RWPE1 (cell line): Measurements from ENCODE around the gene SH3BP4.

Experiments
- CTCF ChIA-PET: fragments of 350-600 bp; sonication (Branson Sonifier 250); formaldehyde crosslinking; extraction: SDS; loops from one replicate; lab custom pipeline; 2021; lab: Yijun Ruan, JAX
- POLR2A ChIA-PET: fragments of 400-600 bp; formaldehyde crosslinking; extraction: SDS; loops from one replicate; lab custom pipeline; 2020; ENCODE audit warnings: antibody characterized with exemption; ENCODE audit not compliant: low non-redundant PET; lab: Yijun Ruan, JAX
- DNase-seq: peaks from one replicate; pipeline ENCODE4 v3.0.0; 2012; ENCODE audit warnings: low spot score
- H3K27ac ChIP-seq: fragments of 450-650 bp; 2 replicates; pipeline ENCODE4 v1.5.1; 2017
- TF ChIP-seq, protein P1 (sequence below): fragments of 450-650 bp; conservative IDR thresholded peaks from 2 replicates; pipeline ENCODE4 v1.5.1; 2017; ENCODE audit warnings: low read depth, mild to moderate bottlenecking

SH3BP4 gene

DNA sequence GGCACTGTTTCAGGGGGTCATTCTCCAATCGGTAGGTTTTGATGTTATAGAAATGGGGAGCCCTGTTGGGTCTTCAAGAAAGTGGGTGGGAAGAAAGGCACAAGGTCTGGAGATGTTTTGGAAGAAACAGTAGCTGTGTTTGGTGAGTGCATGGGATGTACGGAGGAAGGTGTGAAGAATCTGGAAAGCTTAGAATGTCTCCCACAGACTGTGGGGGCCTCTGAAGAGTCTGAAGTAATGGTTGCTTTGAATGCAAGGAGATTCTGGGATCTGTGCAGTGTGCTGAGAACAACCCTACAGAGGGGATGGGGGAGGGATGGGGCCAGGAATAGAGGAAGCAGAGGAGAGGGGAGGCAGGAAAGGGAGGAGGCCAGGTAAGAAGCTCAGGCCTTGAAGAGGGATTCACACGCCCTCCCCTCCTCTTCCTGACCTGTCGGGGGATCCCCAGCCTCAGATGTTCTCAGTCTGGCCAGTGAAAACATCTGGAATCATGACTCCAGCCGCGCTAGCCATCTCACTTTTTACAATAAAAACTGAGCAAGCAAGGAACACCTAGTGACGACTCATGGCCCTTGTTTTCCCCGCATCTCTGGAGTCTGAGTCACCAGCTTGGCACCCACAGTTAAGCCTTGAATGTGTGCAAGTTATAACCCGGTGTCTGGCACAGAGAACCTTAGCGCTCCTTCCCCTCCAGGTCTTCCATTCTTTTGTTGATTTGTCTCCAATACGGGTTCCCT lies 74.2 kb downstream of the SH3BP4 start:
- ChIA-PET CTCF (interaction anchor here (0.6 to 1.2 kb wide), 3 partner anchors 8 to 17 kb away, joined by 3 read pairs; no protein-coding TSS in a partner anchor), POLR2A (no interaction called here)
- H3K27ac ChIP-seq = peak overlapping the region; percentile 100
- TF ChIP-seq, protein P1, sequence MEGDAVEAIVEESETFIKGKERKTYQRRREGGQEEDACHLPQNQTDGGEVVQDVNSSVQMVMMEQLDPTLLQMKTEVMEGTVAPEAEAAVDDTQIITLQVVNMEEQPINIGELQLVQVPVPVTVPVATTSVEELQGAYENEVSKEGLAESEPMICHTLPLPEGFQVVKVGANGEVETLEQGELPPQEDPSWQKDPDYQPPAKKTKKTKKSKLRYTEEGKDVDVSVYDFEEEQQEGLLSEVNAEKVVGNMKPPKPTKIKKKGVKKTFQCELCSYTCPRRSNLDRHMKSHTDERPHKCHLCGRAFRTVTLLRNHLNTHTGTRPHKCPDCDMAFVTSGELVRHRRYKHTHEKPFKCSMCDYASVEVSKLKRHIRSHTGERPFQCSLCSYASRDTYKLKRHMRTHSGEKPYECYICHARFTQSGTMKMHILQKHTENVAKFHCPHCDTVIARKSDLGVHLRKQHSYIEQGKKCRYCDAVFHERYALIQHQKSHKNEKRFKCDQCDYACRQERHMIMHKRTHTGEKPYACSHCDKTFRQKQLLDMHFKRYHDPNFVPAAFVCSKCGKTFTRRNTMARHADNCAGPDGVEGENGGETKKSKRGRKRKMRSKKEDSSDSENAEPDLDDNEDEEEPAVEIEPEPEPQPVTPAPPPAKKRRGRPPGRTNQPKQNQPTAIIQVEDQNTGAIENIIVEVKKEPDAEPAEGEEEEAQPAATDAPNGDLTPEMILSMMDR = no peak
- DNase-seq = peak; percentile 90

DNA sequence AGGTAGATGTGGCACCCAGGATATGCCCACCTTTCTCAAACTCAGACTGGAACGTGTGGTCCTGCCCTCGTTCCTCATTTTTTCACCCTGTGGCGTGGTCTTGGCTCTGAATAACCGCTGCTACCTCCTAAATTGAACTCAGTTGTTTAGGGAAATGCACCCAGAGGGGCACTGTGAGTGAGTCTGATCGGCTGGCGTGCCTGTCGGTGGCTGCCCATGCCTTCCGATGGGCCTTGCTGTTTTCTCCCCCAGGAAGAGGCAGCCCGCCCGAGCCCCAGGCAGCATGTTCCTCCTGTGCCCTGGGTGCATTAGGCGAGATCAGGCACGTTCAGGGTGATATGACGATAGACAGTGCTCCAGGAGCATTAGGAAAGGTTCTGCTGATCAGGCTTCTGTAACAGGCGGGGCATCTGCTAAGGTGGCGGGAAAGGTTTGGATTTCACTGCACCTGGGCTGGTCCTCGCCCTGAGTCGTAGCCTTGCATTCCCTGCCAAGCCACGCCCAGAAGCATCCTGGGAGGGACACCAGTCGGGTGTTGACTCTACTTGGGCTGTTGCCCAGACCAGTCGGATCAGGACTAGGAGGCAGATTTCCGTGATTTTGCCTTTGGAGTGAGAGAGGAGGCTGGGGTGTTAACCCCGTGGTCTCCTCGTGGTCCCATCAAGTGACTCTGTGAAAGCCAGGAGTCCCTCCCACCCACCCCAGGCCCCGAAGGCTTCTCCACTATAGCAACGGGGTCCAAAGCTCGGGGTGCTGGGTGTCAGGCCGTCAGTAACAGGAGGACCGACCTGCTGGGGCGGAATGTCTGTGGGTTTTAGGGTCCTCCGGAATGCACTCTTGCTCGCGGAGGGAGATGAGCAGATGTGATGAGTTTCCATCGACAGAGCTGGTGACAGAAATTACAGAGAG lies 75.1 kb downstream of the SH3BP4 start:
- DNase-seq = peak; percentile 94
- ChIA-PET CTCF (interaction anchor here (0.6 to 1.2 kb wide), 3 partner anchors 18 to 1292 kb away, joined by 3 to 5 read pairs (median 3); no protein-coding TSS in a partner anchor), POLR2A (no interaction called here)
- peak overlapping the region; percentile 100 for H3K27ac ChIP-seq
- TF ChIP-seq, protein P1 = no peak

DNA sequence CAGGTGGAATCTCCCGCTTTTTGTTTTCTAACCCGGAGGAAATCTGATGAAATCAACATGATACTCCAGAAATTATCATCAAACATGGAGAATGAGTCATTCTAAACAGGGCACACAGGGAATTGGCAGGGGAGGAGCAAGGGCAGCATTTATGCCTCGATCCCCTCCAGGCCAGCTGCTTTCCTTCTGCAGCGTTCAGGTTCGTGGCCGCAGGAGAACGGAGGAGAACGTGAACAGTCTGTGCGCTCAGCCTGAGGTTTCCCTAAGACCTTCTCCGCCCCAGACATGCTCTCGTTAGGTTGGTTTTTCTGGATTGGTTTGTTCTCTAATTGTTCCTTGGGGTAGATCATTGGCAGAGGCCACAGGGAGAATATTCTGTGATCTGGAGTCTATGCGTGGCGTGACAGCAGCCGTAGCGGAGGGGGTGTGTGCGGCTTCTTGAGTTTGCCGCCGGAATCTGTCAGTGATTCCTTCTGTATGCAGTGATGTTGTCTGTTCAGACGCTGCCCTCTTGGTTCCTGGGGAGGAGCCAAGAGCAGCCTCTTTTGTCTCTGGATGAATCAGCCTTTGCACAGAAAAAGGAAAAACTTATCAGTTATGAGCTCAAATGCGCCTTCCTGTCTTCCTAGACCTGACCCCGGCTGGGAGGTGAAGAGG lies 75.9 kb downstream of the SH3BP4 start:
- CTCF ChIA-PET = interaction anchor here (0.6 kb wide), 3 partner anchors 51 to 1293 kb away, joined by 3 to 5 read pairs (median 5); no protein-coding TSS in a partner anchor
- DNase-seq = peak; percentile 82

DNA sequence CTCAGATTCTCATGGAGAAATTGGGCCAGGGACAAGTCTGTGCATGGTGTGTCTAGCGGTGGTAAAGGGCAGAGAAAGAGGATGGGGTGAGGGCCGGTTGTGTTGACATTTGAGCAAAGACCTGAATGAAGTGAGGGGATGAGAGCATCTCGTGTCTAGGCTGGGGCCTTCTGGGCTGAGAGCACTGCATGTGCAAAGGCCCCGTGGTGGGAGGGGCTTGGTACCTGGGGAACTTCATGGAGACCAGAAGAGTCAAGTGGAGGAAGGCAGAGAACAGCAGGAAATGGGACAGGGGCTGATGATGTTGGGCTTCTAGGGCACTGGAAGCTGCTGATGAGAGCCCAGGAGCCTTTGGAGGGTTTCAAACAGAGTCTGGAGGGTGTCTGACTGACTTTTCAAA lies 76.8 kb downstream of the SH3BP4 start:
- peak overlapping the region; percentile 100 for H3K27ac ChIP-seq
- CTCF ChIA-PET = interaction anchor here (0.6 kb wide), 1 partner anchor 122 kb away, joined by 3 read pairs; no protein-coding TSS in a partner anchor
- TF ChIP-seq, protein P1 = no peak
- POLR2A ChIA-PET = no interaction called here
- no peak for DNase-seq

More for the DNA sequence above, 75.9 kb downstream of the SH3BP4 start:
- peak overlapping the region; percentile 100 for H3K27ac ChIP-seq
- TF ChIP-seq, protein P1 = no peak
- POLR2A ChIA-PET = no interaction called here

DNA sequence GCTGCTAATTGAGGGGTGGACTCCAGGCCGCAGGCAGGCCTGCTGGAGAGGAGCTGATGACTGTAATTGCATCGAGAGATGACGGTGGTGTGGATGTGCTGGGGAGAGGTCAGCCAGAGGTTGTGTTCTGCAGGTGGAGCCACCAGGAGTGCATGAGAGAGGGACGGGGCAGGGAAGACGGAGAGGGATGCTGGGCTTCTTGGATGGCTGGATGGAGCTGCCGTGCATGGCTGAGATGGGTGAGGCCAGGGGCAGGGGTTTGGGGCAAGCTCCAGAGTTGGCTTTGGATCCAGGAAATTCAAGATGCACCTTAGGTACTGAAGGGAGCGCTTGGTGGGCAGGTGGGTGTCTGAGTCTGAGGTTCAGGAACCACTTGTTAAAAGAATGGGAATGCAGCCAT lies 77.2 kb downstream of the SH3BP4 start:
- DNase-seq = no peak
- H3K27ac ChIP-seq = peak overlapping the region; percentile 100
- CTCF ChIA-PET = interaction anchor here (0.6 kb wide), 1 partner anchor 122 kb away, joined by 3 read pairs; no protein-coding TSS in a partner anchor
- TF ChIP-seq, protein P1 = no peak
- POLR2A ChIA-PET = no interaction called here
